ENCODE data around the gene E2F1.
A peak's percentile ranks its signal among the peaks of the same experiment; 100 is the strongest.
"Not testable (repeated sequence)": the region's sequence is repeated elsewhere in the genome, so short reads cannot be mapped to it uniquely, and the experiment has no call there.

The E2F1 gene

DNA sequence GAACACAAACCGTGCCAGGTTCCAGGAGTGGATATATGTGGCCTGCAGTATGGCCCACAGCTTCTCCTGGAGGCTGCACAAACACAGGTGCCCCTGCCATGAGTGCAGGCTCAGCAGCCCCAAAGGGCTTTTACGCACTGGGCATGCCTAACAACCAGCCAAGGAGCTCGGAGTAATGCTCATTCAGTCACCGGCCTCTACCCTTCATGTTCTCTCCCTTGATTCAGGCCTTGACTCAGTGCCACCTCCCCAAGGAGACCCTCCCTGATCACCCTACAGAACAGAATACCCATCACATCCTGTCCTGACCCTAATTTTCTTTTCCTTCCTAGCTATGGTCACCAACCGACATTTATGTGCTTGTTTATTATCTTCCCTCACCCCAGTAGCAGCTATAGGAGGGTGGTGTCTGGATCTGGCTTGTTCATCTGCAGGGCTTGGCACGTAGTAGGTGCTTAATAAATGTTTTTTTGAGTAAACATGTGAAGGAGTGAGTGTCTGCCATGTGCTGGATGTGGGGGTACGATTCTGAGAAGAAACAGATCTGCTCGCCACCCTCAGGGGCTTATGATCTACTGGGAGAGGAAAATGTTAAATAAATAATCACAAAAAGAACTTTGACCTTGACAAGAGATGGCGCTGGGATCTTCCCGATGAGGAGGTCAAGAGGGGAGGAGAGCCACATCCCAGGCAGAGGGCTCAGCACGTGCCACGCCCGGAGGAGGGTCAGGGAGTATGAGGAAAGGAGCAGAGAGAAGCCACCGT is 24.7 kb upstream of the E2F1 start:
- no peak for DNase-seq

DNA sequence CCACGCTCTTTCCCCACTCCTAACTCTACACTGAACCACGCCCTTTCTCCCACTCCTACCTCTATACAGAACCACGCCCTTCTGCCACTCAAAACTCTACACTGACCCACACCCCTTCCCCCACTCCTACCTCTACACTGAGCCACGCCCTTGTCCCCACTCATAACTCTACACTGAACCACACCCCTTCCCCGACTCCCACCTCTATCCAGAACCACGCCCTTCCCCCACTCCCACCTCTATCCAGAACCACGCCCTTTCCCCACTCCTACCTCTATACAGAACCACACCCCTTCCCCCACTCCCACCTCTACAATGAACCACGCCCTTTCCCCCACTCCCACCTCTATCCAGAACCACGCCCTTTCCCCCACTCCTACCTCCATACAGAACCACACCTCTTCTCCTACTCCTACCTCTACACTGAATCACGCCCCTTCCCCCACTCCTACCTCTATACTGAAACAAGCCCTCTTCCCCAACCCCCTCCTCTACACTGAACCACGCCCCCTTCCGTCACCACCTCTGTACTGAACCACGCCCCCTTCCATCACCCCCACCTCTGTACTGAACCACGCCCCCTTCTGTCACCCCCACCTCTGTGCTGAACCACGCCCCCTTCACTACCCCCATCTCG is 23.8 kb upstream of the E2F1 start:
- no peak for DNase-seq

- DNase-seq, result no peak
Measured at GRCh38 chr20:33709398-33709797, 23.2 kb upstream of the E2F1 start.

DNA sequence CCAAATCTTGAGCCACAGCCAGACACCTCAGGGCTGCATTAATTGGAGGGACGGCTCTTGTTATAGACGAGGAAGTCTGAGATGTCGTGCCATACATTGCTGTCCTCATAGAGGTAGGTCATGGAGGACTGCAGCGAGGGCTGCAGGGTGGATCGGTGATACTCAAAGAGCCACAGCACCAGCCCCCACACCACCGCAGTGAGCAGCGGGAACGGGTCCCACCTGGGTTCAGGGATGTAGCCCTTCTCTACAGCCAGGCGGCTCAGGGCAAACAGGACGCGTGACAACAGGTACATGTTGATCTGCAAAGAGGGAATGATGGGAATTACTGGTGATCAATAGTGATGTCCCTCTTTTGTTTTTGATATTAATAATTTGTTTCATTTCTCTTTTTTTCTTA is 21.5 kb upstream of the E2F1 start:
- DNase-seq, result no peak

- DNase-seq, result no peak
Measured at GRCh38 chr20:33704197-33704924, 18.2 kb upstream of the E2F1 start.

DNA sequence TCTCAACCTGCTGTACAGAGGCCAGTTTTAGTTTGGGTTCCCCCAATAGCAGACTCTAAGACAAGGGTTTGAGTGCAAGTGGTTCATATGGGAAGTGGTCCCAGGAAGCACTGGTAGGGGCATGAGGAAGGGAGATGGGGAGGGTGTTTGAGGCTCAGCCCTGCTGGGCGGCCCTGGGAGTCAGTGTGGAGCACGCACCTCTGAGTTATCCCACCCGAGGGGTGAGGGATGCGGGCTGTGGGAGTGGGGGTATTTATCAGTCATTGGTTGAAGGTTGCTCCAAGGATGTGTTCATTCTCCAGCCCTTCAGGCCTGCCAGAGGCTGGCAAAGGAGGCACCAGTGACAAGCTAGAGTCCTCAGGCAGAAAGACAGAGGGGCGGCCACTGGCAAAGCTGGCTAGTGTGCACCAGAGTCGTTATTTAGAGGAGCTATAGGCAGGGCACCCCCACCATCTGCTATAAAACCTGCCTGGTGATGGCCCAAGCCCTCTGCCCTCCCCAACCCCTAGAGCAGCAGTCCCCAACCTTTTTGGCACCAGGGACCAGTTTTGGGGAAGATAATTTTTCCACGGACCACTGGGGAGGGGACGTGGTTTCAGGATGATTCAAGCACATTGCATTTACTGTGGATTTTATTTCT is 17.4 kb upstream of the E2F1 start:
- no peak for DNase-seq

- no peak for DNase-seq
Measured at GRCh38 chr20:33702861-33703260, 16.7 kb upstream of the E2F1 start.

DNA sequence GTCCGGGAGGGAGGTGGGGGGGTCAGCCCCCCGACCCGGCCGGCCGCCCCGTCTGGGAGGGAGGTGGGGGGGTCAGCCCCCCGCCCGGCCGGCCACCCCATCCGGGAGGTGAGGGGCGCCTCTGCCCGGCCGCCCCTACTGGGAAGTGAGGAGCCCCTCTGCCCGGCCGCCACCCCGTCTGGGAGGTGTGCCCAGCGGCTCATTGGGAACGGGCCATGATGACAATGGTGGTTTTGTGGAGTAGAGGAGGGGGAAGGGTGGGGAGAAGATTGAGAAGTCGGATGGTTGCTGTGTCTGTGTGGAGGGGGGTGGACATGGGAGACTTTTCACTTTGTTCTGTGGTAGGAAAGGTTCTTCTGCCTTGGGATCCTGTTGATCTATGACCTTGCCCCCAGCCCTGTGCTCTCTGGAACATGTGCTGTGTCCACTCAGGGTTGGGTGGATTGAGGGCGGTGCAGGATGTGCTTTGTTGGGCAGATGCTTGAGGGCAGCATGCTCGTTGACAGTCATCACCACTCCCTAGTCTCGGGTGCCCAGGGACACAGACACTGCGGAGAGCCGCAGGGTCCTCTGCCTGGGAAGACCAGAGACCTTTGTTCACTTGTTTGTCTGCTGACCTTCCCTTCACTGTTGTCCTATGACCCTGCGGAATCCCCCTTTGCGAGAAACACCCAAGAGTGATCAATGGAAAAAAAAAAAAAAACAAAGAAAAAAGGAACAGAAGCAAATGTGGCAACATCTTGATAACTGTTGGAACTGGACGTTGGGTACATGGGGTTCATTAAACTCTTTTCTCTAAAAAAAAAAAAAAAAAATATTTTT is 15.7 kb upstream of the E2F1 start:
- no peak for DNase-seq

GRCh38 chr20:33700696-33701441 is 14.7 kb upstream of the E2F1 start:
- peak in 1 of 3 experiments; percentile 12 for DNase-seq

DNA sequence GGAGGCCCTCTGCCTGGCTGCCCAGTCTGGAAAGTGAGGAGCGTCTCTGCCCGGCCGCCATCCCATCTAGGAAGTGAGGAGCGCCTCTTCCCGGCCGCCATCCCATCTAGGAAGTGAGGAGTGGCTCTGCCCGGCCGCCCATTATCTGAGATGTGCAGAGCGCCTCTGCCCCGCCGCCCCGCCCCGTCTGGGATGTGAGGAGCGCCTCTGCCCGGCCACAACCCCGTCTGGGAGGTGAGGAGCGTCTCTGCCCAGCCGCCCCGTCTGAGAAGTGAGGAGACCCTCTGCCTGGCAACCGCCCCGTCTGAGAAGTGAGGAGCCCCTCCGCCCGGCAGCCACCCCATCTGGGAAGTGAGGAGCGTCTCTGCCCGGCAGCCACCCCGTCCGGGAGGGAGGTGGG is 12.8 kb upstream of the E2F1 start:
- DNase-seq, result not testable (repeated sequence)

DNA sequence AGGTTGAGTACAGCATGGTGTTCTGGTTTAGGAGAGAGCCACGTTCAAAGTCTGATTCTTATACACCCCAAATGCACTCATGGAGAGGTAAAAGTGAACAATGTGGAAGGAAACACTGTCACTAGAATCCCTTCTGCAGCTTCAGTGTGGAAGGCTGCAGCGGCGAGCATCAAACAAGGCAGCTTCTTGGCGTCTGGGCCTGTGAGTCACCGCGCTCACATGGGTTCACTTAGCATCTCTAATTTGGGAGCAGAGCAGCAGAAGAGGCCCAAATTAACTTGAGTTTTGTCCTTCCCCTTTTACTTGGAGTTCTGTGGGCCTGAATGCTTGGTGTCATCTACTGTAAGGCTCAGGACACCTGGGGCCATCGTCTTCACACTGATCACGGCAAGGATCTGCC is 10.9 kb upstream of the E2F1 start:
- no peak for DNase-seq

DNA sequence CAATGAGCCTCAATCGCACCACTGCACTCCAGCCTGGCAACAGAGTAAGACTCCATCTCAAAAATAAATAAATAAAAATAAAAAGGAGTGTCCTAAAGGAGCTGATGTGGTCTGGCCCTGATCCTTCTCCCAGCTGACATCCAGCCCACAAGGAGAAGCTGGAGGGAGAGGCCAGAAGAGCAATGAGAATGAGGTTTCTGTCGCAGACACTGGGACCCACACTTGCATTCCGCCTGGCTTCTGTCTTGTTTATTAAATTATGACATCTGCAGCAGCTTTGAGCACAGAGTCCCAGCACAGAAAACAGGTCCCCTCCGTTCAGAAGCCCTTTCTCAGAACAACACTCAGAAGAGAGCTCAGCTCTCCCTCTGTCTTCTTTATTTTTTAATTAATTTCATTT is 10.3 kb upstream of the E2F1 start:
- DNase-seq, result no peak

- DNase-seq, result no peak
Measured at GRCh38 chr20:33694639-33695012, 8.4 kb upstream of the E2F1 start.

DNA sequence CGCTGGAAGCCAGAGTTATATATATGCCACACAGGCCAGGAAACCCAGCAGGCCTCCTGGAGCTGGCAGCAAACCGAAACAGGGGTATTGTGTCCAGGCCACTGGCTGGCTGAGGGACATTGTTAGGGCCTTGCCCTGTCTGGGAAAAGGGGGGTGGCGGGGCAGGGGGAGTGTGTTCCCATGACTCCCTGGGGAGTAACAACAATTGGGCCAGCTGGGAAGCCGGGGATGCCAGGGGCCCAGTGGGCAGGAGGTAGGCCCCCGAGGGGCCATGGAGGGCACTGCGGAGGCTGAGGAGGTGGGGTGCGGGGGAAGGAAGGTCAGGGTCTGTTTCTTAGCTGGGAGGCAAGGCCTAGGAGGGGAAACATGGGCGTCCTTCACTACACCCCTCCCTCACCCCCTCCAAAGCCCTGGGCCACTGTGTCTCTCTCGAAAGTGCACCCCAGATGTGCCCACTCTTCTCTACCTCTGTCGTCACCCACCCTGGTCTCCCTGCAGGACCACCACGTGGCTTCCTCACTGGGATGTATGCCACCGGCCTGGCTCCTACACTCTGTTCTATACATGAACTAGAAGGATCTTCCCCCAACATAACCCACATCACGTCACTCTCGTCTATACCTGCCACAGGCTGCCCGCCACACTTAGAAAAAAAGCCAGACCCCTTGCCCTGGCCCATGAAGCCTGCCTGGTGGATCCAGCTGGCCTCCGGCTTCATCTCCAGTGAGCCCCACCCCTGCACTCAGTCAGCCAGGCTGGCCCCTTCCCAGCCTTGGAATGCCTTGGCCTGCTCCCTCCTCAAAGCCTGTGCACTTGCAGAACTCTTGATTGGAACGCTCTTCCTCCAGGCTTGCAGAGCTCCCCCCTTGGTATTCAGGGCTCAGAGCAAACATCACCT is 7.8 kb upstream of the E2F1 start:
- DNase-seq, result peak in 1 of 3 experiments; percentile 33

DNA sequence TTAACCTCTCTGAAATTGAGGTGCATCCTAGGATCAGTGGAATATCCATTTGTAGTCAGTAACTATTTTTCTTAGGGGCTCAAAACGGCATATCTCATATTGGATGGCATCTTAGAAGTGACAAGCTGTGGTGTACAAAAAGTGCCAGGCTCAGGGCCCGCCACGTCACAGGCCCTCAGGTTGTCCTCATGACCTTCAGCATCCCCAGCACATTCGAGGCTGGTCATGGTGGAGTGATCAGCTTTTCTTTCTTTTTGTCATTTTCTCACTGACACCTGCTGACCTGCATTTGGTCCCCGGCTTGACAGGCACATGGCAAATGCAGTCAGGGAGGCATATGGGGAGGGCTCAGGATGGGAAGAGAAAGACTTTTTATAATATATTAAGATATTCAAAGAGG is 7.1 kb upstream of the E2F1 start:
- DNase-seq, result no peak

GRCh38 chr20:33689973-33690372 is 3.8 kb upstream of the E2F1 start:
- no peak for DNase-seq

DNA sequence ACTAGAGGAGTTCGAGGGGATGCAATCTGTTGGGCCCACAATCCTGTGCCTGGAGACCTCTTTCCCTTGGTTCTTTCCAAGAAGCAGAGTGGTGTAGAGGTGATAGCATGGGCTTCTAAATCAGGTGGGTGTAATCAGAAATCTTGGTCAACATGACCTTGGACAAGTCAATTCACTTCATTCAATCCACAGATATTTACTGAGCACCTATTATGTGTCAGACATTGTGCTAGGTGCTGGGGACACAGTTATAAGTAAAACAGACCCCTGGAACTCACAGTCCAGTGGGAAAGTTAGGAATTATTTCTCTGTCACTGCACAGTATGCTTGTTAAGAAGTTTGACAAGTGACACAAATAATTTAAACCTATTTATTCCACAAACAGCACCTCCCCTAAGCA is 3.3 kb upstream of the E2F1 start:
- no peak for DNase-seq

DNA sequence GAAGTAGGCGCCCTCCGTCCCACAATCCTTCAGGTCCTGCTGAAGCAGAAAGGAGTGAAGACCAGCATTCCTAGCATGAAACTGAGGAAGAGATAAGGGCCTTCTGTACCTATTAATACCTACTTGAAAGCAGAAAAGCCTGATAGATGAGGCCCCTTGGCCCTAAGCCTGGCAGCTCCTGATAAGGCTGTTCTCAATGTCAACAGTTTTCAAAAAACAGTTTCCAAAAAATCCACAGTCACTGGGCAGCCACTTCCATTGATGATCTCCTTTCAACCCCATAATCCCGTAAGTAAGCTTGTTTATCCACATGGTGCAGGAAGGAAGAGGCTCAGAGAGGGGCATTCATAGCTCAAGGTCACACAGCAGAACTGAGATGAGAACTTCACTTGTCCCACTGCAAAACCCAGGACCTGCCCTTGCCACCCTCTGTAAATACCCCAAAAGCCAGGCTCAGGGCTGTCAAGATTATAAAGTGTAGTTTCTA is 2.8 kb upstream of the E2F1 start:
- DNase-seq, result no peak

DNA sequence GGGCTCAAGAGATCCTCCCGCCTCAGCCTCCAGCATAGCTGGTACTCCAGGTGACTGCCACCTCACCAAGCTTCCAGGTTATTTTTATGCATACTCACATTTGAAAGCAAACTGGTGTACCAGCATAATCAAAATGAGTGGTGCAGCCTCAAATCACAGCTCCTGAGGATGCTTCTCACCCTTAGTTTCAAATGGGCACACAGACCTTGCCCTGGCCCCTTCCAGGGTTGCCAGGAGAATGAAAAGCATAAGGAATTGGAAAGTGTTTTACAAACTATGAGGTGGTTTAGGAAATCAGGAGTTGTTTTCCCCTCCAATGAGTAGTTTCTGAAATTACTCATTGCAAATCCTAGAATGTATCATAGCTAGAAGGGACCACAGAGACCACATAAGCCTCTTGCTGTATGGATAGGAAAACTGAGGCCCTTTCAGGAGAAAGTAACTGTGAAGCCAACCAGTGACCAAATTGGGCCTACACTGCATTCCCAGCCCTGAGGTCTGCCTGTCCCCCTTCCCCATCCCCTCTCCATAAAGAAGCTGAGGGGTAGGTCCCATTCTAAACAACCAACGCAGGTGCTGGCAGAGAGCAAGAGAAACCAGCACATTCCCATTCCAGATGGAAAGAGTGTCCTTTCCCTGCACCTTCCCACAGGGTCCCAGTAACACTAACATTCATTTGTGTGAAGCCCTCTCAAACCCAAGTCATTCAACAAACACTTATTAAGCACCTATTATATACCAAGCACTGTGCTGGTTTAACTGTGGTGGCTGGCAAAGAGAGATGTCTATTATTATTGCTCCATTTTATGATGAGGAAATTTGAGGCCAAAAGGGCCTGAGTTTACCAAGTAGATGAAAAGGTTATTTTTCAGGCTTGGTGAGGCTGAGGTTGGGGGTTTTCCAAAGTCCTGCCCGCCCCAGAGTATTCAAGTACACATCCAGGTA is 2.1 kb upstream of the E2F1 start:
- no peak for DNase-seq

Measured in NCI-H1417 (cell line).